Neuron (in vitro differentiated cells): ENCODE measurements around the gene LAD1.

Experiments
- H2AFZ ChIP-seq: one replicate; pipeline ENCODE4 v1.6.1; 2013; ENCODE audit warnings: low read depth, mild to moderate bottlenecking, inconsistent platforms, low read length, moderate library complexity
- H3K27me3 ChIP-seq: one replicate; pipeline ENCODE4 v1.6.1; 2013; ENCODE audit warnings: low read length; ENCODE audit not compliant: insufficient read depth
- H3K36me3 ChIP-seq: one replicate; pipeline ENCODE4 v1.6.1; 2013; ENCODE audit warnings: low read length; ENCODE audit not compliant: insufficient read depth
- H3K4me1 ChIP-seq: one replicate; pipeline ENCODE4 v1.6.1; 2013; ENCODE audit warnings: low read length; ENCODE audit not compliant: insufficient read depth
- H3K4me3 ChIP-seq: 2 replicates; pipeline ENCODE4 v1.5.1; 2013; ENCODE audit warnings: mild to moderate bottlenecking, low read length, moderate library complexity
- H3K9me3 ChIP-seq: one replicate; pipeline ENCODE4 v1.6.1; 2013; ENCODE audit warnings: low read length

Gene LAD1

DNA sequence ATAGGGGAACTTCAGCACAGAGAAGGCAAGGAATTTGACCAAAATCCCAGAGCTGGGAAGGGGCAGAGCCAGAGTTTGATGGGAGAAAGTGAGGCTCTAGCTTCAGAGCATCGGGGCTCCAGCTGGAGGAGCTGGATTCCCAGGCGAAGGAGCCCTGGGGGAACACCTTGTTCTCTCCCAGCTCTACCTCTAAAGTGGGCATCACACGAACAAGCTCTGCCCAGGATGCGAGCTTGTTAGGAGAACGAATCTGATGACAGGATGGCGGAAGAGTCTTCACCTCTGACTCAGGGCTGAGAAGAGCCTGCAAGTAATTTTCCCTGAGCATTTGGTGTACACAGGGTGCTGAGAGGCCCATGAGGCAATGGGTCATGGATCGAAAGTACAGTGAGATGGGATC, 43.7 kb downstream of the LAD1 start:
- Histone ChIP-seq H3K27me3 (no peaks in the 10 kb centered on the region), H3K4me1 (no peaks in the 10 kb centered on the region)

DNA sequence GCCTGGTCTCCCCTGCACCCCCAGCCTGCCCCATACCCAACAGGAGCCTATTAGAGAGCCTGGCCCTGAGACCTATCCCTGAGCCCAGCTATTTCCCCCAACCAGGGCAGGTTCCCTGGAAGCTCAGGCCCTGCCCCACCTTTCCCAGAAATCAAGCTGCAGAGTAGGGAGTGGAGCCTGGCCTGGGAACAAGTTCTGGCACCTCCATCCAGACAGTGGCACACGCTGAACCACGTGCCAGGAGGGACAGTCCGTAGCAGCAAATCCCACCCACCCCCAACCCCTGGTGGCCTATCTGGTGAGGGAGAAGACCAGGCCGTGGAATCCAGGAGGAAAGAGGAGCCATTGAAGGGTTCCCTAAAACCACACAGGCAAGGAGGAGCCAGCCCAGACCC, 44.2 kb downstream of the LAD1 start:
- H3K4me3 ChIP-seq, result no peak overlapping the region
- no peaks in the 10 kb centered on the region for H3K36me3 ChIP-seq
- H2AFZ ChIP-seq, result no peak overlapping the region
- no peaks in the 10 kb centered on the region for H3K4me1 ChIP-seq
- H3K27me3 ChIP-seq, result no peaks in the 10 kb centered on the region
- no peaks in the 10 kb centered on the region for H3K9me3 ChIP-seq

More for the DNA sequence above, 43.7 kb downstream of the LAD1 start:
- Histone ChIP-seq H3K4me3 (no peak overlapping the region), H3K9me3 (no peaks in the 10 kb centered on the region), H3K36me3 (no peaks in the 10 kb centered on the region), H2AFZ (no peak overlapping the region)

GRCh38 chr1:201354151-201354900, 44.8 kb downstream of the LAD1 start:
- Histone ChIP-seq H2AFZ (no peak overlapping the region), H3K9me3 (no peaks in the 10 kb centered on the region), H3K4me1 (no peaks in the 10 kb centered on the region), H3K4me3 (no peak overlapping the region), H3K36me3 (no peaks in the 10 kb centered on the region), H3K27me3 (no peaks in the 10 kb centered on the region)

DNA sequence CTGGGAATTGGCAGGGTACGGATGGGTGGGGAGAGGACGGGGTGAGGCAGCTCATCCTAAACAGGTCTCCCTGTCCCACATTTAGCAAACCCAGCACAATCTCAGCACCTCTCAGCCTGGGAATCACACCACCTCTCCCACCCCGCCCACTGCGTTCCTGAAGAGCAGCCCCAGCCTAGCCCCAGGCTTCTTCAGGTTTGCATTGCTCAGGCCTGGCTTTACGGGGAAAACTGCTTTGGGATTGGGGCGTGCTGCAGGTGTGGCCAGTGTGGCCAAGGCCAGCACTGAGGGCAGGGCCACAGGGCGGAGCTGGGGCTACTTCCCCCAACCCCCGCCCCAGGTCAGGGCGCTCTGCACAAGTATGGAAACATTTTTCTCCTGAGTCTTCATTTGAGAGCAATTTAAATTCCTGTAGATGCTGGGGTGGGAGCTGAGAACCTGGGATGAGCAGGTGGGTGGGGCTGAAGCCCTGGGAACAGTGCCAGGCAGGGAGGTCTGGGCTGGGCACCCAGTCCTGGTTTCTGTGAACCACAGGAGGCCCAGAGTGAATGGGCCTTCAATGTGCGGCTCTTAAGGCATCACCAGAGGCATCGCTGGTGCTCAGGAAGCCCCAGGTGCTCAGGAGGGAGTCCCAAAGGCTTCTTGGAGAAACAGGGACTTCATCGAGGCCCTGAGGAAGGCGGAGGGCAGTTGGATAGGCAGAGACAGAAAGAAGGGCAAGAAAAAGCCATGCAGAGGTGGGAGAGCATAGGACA, 45.8 kb downstream of the LAD1 start:
- no peaks in the 10 kb centered on the region for H3K27me3 ChIP-seq
- no peak overlapping the region for H3K4me3 ChIP-seq
- H3K4me1 ChIP-seq, result no peaks in the 10 kb centered on the region
- H3K36me3 ChIP-seq, result no peaks in the 10 kb centered on the region
- H2AFZ ChIP-seq, result no peak overlapping the region
- H3K9me3 ChIP-seq, result no peaks in the 10 kb centered on the region

DNA sequence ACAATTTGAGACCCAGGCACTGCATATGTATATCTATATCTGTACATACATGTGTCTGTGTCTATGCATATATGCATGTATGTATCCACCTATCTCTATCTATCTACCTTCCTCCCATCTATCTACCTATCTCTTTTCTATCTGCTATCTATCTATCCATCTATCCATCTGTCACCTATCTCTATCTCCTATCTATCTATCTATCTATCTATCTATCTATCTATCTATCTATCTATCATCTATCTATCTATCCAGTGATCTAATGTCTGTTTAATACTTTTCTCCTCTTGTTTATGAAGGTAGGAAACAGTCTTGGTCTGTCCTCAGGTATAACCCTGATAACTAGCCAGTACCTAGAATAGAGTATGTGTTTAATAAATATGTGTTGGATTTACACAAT, 47.5 kb downstream of the LAD1 start:
- Histone ChIP-seq H3K27me3 (no peaks in the 10 kb centered on the region), H3K4me1 (no peaks in the 10 kb centered on the region), H3K9me3 (no peaks in the 10 kb centered on the region), H3K4me3 (no peak overlapping the region), H2AFZ (no peak overlapping the region), H3K36me3 (no peaks in the 10 kb centered on the region)

DNA sequence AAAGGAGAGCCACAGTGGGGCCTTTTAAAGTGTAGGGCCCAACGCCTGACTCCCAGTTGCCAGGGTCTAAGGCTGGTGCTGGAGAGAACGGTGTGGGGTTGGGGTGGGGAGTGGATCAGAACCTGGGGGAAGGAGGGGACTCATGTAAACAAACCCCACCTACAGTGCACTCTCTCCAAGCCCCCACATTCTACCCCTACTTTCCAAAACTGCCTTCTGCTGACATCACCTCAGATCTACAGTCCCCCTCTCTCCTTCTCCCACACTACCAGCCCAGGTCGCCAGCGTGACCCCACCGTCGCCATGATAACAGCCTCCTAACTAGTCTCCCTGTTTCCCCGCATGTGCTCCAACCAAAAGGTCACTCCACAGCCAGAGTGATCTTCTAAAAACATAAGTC, 48.2 kb downstream of the LAD1 start:
- no peaks in the 10 kb centered on the region for H3K36me3 ChIP-seq
- no peak overlapping the region for H2AFZ ChIP-seq
- H3K4me3 ChIP-seq, result no peak overlapping the region
- no peaks in the 10 kb centered on the region for H3K9me3 ChIP-seq
- H3K27me3 ChIP-seq, result no peaks in the 10 kb centered on the region
- H3K4me1 ChIP-seq, result no peaks in the 10 kb centered on the region

DNA sequence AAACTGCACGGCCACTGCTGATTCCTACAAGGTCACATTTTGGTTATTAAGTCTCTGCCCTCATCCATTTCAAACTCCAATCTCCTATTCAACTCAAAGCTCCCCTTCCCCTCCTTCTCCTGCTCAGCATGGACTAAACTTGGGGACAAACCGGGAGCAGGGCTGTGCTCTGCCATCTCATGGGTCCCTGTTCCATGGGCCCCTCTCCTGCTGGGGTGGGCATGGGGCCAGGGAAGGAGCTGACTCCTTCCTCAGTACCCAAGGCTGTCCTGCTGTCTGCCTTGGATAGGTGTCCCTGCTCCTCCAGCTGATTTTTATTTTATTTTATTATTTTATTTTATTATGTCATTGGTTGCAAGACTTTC, 48.8 kb downstream of the LAD1 start:
- no peaks in the 10 kb centered on the region for H3K4me1 ChIP-seq
- H3K4me3 ChIP-seq, result no peak overlapping the region
- H3K9me3 ChIP-seq, result no peaks in the 10 kb centered on the region
- no peak overlapping the region for H2AFZ ChIP-seq
- H3K27me3 ChIP-seq, result no peaks in the 10 kb centered on the region
- no peaks in the 10 kb centered on the region for H3K36me3 ChIP-seq

GRCh38 chr1:201349092-201349491, 50.0 kb downstream of the LAD1 start:
- H3K4me3 ChIP-seq, result no peak overlapping the region
- peaks cover 3% of the 10 kb centered on the region for H3K27me3 ChIP-seq
- H3K36me3 ChIP-seq, result no peaks in the 10 kb centered on the region
- no peaks in the 10 kb centered on the region for H3K9me3 ChIP-seq
- no peak overlapping the region for H2AFZ ChIP-seq
- H3K4me1 ChIP-seq, result no peaks in the 10 kb centered on the region

GRCh38 chr1:201348211-201348566, 50.9 kb downstream of the LAD1 start:
- H2AFZ ChIP-seq, result no peak overlapping the region
- peaks cover 3% of the 10 kb centered on the region for H3K27me3 ChIP-seq
- no peaks in the 10 kb centered on the region for H3K36me3 ChIP-seq
- no peak overlapping the region for H3K4me3 ChIP-seq
- H3K4me1 ChIP-seq, result no peaks in the 10 kb centered on the region
- no peaks in the 10 kb centered on the region for H3K9me3 ChIP-seq

GRCh38 chr1:201347498-201348210, 51.5 kb downstream of the LAD1 start:
- Histone ChIP-seq H3K4me3 (no peak overlapping the region), H2AFZ (no peak overlapping the region), H3K36me3 (no peaks in the 10 kb centered on the region), H3K9me3 (no peaks in the 10 kb centered on the region), H3K27me3 (peaks cover 3% of the 10 kb centered on the region), H3K4me1 (no peaks in the 10 kb centered on the region)

DNA sequence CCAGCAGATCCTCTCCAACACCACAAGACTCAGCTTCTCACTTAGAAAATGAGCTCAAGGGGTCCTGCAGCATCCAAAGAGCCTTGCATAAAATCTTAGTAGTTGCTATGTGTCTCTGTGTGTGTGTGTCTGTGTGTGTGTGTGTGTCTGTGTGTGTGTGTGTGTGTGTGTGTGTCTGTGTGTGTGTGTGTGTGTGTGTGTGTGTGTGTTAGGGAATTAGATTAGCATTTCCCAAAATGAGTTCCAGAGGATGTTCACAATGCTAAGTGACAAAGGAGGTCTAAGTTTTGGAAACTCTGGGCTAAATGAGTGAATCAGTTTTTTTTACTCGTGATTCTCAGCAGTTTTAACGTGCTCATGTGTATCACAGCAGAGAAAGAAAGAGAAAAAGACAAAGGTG, 52.1 kb downstream of the LAD1 start:
- Histone ChIP-seq H3K36me3 (no peaks in the 10 kb centered on the region), H3K27me3 (peaks cover 3% of the 10 kb centered on the region), H3K4me1 (no peaks in the 10 kb centered on the region), H2AFZ (no peak overlapping the region), H3K4me3 (no peak overlapping the region), H3K9me3 (no peaks in the 10 kb centered on the region)

GRCh38 chr1:201346337-201346939, 52.7 kb downstream of the LAD1 start:
- H3K4me3 ChIP-seq, result no peak overlapping the region
- no peaks in the 10 kb centered on the region for H3K36me3 ChIP-seq
- no peaks in the 10 kb centered on the region for H3K9me3 ChIP-seq
- no peaks in the 10 kb centered on the region for H3K4me1 ChIP-seq
- peaks cover 3% of the 10 kb centered on the region for H3K27me3 ChIP-seq
- H2AFZ ChIP-seq, result no peak overlapping the region

GRCh38 chr1:201345081-201345355, 54.1 kb downstream of the LAD1 start:
- Histone ChIP-seq H3K36me3 (no peaks in the 10 kb centered on the region), H3K4me1 (no peaks in the 10 kb centered on the region), H2AFZ (no peak overlapping the region), H3K9me3 (no peaks in the 10 kb centered on the region), H3K27me3 (peaks cover 3% of the 10 kb centered on the region), H3K4me3 (no peak overlapping the region)
